Measurements from ENCODE around the gene DNAH11. TPM values are rescaled to one million over a fixed set of nuclear protein-coding genes. Genes with fewer than 3 reads are reported as not detected.

DNAH11 gene
- total and polyA plus RNA-seq, 9 of the 15 experiments (the other 6 are each of a cell fraction or from before 2014, with no cell fraction given): under 0.01 TPM; not detected in 7

DNA sequence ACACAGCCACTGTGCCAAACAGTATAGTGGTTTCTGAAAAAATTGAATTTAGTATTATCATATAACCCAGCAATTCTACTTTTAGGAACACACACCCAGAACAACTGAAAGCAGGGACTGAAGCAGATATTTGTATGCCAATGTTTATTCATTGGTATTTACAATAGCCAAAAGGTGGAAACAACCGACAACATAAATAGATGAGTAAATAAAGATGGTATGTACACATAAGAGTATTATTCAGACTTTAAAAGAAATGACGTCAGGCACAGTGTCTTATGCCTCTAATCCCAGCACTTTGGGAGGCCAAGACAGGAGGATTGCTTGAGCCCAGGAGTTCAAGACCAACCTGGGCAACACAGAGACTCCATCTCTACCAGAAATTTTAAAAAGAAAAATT is 395.6 kb downstream of the DNAH11 start (continued):
- TF ChIP-seq, protein P1, sequence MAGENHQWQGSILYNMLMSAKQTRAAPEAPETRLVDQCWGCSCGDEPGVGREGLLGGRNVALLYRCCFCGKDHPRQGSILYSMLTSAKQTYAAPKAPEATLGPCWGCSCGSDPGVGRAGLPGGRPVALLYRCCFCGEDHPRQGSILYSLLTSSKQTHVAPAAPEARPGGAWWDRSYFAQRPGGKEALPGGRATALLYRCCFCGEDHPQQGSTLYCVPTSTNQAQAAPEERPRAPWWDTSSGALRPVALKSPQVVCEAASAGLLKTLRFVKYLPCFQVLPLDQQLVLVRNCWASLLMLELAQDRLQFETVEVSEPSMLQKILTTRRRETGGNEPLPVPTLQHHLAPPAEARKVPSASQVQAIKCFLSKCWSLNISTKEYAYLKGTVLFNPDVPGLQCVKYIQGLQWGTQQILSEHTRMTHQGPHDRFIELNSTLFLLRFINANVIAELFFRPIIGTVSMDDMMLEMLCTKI (IDR thresholded peaks at IDR 0.05; ENCODE audit: partially characterized antibody): no peak

DNA sequence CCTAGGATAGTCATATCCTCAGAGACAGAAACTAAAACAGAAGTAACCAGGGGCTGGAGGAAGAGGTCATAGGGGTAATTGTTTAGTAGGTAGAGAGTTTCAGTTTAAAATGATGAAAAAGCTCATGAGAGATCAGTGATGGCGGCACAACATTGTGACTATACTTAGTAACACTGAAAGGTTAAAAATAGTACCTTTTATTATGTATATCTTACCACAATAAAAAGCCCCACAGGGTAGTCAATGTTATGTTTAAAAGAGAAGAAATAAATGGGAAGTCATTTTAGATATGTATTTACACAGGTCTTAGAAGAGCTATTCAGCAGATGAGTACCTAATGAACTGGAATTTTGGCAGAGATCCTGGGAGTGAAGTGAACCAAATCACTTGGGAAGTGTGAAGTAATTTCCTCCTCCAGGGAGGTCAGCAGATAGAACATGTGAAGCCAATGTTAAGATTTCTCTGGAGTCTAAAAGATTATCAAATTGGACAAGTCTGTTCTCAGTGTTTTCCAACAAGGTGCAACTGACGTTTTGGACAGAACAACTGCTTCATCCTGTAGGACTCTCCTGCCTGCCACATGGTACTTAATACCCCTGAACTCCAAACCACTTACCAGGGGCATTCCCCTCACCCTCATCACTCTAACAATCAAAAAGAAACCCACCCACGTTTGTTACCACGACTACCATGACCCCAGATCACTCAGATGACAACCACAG is 396.5 kb downstream of the DNAH11 start:
- H3K4me2 ChIP-seq (ENCODE audit: insufficient read depth, low read length): no peak overlapping the region
- H2AFZ ChIP-seq (ENCODE audit: low read depth, low read length): no peak overlapping the region
- WGBS (ENCODE audit: insufficient coverage, low coverage, missing lambda C conversion rate): 9% methylated on average over 4 of the region's 4 CpGs
- ChIA-PET POLR2A (interaction anchor here (0.6 kb wide), 1 partner anchor 263 kb away, joined by 3 read pairs; no protein-coding TSS in a partner anchor), CTCF (ENCODE audit: low intra/inter-chr PET ratio) (no interaction called here)
- intact Hi-C loops (cut with micrococcal nuclease) (no loop called here), in situ Hi-C loops (cut with MboI) (no loop called here)
- no peaks in the 10 kb centered on the region for H3K36me3 ChIP-seq (ENCODE audit: control insufficient read depth, insufficient read depth, low read length)
- no peak overlapping the region for H3K9ac ChIP-seq (ENCODE audit: insufficient read depth in 1 of 2, low read depth in 2 of 2, low read length in 2 of 2)
- BruUV-seq (replicated peaks): no TSS peak
- H3K79me2 ChIP-seq (ENCODE audit: control insufficient read depth, insufficient read depth, low read length): no peaks in the 10 kb centered on the region
- no peak for DNase-seq (ENCODE audit: extremely low read depth in 1 of 4, low spot score in 3 of 4)
- H3K4me3 ChIP-seq: no peak overlapping the region
- FAIRE-seq: no peak
- no peaks in the 10 kb centered on the region for H3K4me1 ChIP-seq (replicated peaks in 1 of 2; ENCODE audit: control insufficient read depth in 2 of 2, insufficient read depth in 2 of 2, low read length in 2 of 2)
- ATAC-seq: no peak
- H3K27me3 ChIP-seq (ENCODE audit: control insufficient read depth in 2 of 2, insufficient read depth in 2 of 2, low read length in 2 of 2): peaks cover 0 to 9% of the 10 kb centered on the region in 2 experiments; a peak in 2 of 5 replicates
- H4K20me1 ChIP-seq (replicated peaks; ENCODE audit: control insufficient read depth, insufficient read depth, low read length): 0 out of 2 replicates have a peak, but pooled peaks cover 3% of the 10 kb centered on the region
- H3K9me3 ChIP-seq (replicated peaks; ENCODE audit: control insufficient read depth, insufficient read depth, low read depth, low read length): no peaks in the 10 kb centered on the region
- no peaks in the 10 kb centered on the region for H3K9me1 ChIP-seq (ENCODE audit: control insufficient read depth, insufficient read depth, low read length)
- no peak overlapping the region for H3K27ac ChIP-seq (ENCODE audit: extremely low read depth, low read depth, low read length)
- TF ChIP-seq SREBF1 (IDR thresholded peaks at IDR 0.05; ENCODE audit: borderline replicate concordance, low read depth, low read length): no peak
- no peak for TF ChIP-seq RBM25 (IDR thresholded peaks at IDR 0.05; ENCODE audit: low read depth, low read length, severe bottlenecking)
- TF ChIP-seq, protein P2, sequence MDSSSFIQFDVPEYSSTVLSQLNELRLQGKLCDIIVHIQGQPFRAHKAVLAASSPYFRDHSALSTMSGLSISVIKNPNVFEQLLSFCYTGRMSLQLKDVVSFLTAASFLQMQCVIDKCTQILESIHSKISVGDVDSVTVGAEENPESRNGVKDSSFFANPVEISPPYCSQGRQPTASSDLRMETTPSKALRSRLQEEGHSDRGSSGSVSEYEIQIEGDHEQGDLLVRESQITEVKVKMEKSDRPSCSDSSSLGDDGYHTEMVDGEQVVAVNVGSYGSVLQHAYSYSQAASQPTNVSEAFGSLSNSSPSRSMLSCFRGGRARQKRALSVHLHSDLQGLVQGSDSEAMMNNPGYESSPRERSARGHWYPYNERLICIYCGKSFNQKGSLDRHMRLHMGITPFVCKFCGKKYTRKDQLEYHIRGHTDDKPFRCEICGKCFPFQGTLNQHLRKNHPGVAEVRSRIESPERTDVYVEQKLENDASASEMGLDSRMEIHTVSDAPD (CRISPR knock-in tag; IDR thresholded peaks at IDR 0.05): no peak
- TF ChIP-seq RBM17 (IDR thresholded peaks at IDR 0.05; ENCODE audit: borderline replicate concordance, low read depth, low read length): no peak
- no peak for TF ChIP-seq KHSRP (IDR thresholded peaks at IDR 0.05)
- no peak for TF ChIP-seq ELF4 (CRISPR knock-in tag; IDR thresholded peaks at IDR 0.05)
- TF ChIP-seq, protein P3, sequence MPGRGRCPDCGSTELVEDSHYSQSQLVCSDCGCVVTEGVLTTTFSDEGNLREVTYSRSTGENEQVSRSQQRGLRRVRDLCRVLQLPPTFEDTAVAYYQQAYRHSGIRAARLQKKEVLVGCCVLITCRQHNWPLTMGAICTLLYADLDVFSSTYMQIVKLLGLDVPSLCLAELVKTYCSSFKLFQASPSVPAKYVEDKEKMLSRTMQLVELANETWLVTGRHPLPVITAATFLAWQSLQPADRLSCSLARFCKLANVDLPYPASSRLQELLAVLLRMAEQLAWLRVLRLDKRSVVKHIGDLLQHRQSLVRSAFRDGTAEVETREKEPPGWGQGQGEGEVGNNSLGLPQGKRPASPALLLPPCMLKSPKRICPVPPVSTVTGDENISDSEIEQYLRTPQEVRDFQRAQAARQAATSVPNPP (IDR thresholded peaks at IDR 0.05; ENCODE audit: borderline replicate concordance, insufficient read depth, insufficient read length): no peak
- TF ChIP-seq, protein P4, sequence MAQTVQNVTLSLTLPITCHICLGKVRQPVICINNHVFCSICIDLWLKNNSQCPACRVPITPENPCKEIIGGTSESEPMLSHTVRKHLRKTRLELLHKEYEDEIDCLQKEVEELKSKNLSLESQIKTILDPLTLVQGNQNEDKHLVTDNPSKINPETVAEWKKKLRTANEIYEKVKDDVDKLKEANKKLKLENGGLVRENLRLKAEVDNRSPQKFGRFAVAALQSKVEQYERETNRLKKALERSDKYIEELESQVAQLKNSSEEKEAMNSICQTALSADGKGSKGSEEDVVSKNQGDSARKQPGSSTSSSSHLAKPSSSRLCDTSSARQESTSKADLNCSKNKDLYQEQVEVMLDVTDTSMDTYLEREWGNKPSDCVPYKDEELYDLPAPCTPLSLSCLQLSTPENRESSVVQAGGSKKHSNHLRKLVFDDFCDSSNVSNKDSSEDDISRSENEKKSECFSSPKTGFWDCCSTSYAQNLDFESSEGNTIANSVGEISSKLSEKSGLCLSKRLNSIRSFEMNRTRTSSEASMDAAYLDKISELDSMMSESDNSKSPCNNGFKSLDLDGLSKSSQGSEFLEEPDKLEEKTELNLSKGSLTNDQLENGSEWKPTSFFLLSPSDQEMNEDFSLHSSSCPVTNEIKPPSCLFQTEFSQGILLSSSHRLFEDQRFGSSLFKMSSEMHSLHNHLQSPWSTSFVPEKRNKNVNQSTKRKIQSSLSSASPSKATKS (CRISPR knock-in tag; IDR thresholded peaks at IDR 0.05): no peak
- TF ChIP-seq CXXC5 (CRISPR knock-in tag; IDR thresholded peaks at IDR 0.05): no peak
- TF ChIP-seq, protein P5, sequence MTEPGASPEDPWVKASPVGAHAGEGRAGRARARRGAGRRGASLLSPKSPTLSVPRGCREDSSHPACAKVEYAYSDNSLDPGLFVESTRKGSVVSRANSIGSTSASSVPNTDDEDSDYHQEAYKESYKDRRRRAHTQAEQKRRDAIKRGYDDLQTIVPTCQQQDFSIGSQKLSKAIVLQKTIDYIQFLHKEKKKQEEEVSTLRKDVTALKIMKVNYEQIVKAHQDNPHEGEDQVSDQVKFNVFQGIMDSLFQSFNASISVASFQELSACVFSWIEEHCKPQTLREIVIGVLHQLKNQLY (CRISPR knock-in tag; conservative IDR thresholded peaks at IDR 0.05): no peak
- no peak for TF ChIP-seq KDM2B (CRISPR knock-in tag; IDR thresholded peaks at IDR 0.05)
- TF ChIP-seq GTF2E2 (tag; IDR thresholded peaks at IDR 0.05): no peak

Data from K562 (cell line).